NCI-H69 (cell line): ENCODE measurements around the gene RAB27A.
"Not testable (repeated sequence)": the region's sequence is repeated elsewhere in the genome, so short reads cannot be mapped to it uniquely, and the experiment has no call there.

Experiments used
- DNase-seq: peaks from one replicate; lab custom pipeline; 2025; lab: John Stamatoyannopoulos, UW

The RAB27A gene

DNA sequence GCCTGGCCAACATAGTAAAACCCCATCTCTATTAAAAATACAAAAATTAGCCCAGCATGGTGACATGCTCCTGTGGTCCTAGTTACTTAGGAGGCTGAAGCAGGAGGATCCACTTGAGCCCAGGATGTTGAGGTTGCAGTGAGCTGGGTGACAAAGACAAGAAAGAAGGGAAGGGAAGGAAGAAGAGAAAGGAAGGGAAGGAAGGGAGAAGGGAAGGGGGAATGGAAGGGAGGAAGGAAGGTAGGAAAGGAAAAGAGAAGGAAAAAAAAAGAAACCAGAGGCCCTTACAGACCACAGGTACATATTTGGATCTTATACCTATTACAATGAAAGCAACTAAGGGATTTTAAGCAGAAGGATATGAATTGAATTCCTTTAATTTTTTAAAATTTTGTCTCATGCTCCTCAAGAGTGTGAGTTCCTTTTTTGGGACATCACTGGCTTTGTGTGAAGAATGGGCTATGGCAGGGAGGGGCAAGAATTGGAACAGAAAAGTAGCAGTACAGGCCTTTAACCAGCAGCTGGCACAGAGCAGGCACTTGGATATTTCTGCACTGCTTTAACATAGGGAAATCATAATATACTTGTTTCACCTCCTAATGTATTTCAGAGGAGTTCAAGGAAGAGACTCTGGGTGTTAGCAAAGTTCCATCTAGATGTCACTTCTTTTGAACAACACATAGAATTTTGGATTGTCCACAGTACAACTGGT, 7.9 kb downstream of the RAB27A start:
- no peak for DNase-seq

DNA sequence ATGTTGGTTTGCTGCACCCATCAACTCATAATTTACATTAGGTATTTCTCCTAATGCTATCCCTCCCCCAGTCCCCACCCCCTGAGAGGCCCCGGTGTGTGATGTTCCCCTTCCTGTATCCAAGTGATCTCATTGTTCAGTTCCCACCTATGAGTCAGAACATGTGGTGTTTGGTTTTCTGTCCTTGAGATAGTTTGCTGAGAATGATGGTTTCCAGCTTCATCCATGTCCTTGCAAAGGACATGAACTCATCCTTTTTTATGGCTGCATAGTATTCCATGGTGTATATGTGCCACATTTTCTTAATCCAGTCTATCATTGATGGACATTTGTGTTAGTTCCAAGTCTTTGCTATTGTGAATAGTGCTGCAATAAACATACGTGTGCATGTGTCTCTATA, 9.0 kb downstream of the RAB27A start:
- not testable (repeated sequence) for DNase-seq

DNA sequence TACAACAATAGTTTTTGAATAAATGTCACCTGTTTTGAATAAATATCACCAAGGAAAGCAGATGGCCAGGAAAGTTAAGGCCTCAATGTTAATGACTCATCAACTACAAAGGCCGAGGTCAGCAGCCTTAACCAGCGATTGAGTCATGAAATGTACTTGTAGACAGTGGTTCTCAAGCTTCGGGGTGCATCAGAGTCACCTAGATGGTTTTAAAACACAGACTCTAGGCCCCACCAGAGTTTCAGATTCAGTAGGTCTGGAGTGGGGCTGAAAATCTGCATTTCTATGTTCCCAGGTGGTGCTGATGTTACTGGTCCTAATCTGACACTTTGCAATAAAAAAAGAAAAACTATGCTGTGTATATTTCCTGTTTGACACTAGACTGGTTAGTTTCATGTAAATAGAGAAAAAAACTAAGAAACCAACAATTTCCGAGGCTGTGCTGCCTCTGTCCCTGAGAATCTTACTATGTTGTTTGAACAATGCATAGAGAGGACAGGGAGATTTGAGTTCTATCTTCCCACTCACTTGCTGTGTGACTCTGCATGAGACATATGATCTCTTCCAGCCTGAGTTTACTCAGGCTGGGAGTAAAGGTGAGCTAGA, 9.8 kb downstream of the RAB27A start:
- DNase-seq: no peak

DNA sequence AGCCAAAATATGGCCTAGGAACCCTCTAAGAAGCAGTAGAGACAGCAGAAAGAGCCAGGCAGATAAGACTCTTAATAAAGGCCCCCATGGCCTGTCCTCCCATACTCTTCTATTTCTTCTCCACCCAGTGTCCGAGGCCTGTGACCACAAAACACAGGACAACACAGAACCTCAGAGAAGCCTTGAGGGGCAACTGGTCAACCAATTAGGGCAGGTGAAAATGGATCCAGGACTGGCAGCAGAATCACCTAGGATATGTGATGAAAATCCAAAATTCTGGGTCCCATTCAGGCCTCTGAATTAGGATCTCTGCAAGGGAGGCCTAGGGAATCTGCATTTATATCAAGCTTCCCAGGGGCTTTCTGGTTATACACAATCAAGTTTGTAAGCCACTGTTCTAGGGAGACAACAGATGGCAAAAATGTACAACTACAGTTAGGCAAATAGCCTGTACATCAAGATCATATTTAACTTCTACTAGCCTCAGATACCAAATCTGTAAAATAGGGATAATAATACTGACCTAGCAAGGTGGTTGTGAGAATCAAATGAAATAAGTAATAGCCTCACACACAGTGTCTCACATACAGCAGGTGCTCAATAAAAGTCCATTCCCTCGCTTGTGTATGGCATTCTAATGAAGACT, 10.4 kb downstream of the RAB27A start:
- DNase-seq: no peak

DNA sequence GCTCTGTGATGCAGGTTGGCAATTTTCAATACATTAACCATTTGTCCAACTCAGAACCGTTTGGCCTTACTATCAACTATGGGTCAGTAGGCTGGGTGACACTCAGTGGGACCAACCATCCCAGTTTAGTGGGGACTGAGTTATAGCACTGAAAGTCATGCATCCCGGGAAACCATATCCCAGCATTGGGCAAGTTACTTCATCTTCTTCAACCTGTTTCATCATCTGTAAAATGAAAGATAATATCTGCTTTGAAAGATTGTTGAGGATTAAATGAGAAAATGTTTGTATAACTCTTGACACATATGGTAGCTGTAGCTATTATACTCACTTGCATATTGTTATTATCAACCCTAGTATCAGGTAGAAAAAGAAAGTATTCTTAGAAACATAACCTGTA, 11.9 kb downstream of the RAB27A start:
- no peak for DNase-seq

GRCh38 chr15:55277116-55277564, 12.5 kb downstream of the RAB27A start:
- DNase-seq: no peak

- no peak for DNase-seq
Observed at GRCh38 chr15:55276324-55276723, 13.3 kb downstream of the RAB27A start.

DNA sequence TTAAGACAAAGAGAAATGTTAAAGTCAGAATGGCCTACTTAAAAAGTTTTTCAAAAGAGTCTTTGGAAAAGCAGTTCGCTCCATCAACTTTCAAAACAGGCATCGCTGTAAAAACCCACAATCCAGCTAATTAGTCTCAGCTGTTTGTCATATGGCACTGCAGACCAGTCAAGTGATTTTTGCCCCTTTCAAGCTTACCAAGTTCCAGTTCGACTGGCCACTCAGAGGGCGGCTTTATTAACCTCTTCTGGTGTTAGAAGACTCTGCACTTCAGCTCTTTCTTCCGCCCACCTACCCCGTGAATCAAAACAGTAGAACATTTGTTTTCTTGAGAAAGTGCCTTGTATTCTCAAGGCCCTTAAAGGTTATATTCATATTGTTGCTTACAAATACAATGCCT, 19.3 kb downstream of the RAB27A start:
- DNase-seq: no peak

DNA sequence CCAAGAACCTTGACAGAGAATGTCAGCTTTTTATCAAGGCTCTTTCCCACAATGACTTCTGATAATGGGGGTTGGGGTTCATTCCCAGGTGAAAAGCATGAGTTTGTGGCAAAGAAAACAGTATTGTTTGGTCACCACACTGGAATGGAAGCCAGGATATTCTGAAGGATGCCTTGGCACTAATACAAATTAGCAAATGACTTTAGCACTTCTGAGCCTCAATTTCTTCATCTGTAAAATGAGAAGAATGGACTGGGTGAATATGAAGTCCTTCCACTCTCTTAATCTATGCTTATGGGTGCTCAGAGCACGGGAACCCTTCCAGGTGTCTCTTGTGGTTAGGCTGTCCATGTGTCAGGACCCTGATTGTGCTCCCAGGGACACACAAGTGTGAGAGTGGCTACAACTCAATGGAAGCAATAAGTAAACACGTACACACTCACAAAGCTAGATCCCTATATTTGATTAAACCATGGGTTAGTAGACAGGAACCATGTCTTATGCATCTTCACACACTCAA, 21.4 kb downstream of the RAB27A start:
- no peak for DNase-seq

- peak; percentile 59 for DNase-seq
Observed at GRCh38 chr15:55267401-55268175, 22.0 kb downstream of the RAB27A start.

DNA sequence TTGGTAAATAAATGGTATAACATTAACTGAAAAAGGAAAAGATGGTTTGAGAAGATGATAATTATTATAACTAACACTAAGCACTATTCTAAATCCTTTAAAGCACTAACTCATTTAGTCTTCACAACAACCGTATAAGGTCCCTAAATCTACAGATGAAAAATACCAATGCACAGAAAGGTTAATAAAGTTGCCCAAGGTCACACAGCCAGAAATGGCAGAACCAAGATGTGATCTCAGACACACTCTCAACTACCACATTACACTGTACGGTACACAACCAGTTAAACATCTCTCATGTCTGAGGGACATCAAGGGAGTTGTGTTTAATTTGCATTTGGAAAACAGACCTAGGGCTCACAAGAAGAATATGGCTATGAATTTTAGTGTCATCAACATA, 23.1 kb downstream of the RAB27A start:
- no peak for DNase-seq

DNA sequence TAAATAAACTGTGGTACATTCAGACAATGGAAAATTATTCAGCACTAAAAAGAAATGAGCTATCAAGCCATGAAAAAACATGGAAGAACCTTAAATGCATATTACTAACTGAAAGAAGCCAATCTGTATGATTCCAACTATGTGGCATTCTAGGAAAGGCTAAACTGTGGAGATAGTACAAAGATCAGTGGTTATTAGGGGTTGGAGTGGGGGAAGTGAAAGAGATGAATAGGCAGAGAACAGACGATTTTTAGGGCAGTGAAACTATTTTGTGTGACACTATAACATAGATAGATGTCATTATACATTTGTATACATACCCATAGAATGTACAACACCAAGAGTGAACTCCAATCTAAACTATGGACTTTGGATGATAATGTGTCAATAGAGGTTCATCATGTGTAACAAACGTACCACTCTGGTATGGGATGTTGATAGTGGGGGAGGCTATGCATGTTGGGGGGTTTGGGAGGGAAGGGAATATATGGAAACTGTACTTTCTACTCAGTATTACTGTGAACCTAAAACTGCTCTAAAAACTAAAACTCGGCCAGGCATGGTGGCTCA, 29.0 kb downstream of the RAB27A start:
- no peak for DNase-seq

GRCh38 chr15:55257938-55258337, 31.7 kb downstream of the RAB27A start:
- DNase-seq: no peak

DNA sequence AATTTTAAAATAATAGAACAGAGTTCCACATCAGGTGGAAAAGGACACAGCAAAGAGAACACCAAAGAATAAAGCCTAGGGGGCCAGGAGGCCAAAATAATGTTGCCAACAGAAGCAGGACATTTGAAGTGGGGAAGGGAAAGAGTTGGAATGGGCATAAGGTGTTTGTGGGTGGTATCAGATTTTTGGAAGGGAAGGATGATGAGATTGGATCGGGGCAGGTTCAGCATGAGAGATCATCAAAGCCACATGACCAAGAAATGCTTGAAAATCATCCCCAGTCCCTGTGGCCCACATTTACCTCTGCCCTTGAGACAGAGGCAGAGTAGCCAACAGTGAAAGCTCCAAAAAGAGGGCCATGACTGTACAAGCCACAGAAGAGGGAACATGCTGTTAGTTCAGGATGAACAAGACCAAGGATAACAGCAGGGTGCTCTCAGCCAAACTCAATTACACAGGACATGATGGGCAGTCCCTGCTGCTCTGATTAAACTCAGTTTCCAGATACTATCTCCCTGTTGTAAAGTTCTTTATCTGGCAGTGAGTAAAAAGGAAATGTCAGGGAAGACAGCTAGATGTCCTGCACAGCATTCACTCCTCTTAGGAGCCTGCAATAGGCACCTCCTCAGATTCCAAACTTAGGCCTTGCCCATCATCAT, 32.5 kb downstream of the RAB27A start:
- DNase-seq: no peak

GRCh38 chr15:55256281-55257011, 33.2 kb downstream of the RAB27A start:
- DNase-seq: no peak

GRCh38 chr15:55255714-55256113, 33.9 kb downstream of the RAB27A start:
- no peak for DNase-seq

- DNase-seq: no peak
Observed at GRCh38 chr15:55254916-55255679, 34.5 kb downstream of the RAB27A start.

- no peak for DNase-seq
Observed at GRCh38 chr15:55253580-55253979, 36.0 kb downstream of the RAB27A start.

- not testable (repeated sequence) for DNase-seq
Observed at GRCh38 chr15:55252201-55252600, 37.4 kb downstream of the RAB27A start.

DNA sequence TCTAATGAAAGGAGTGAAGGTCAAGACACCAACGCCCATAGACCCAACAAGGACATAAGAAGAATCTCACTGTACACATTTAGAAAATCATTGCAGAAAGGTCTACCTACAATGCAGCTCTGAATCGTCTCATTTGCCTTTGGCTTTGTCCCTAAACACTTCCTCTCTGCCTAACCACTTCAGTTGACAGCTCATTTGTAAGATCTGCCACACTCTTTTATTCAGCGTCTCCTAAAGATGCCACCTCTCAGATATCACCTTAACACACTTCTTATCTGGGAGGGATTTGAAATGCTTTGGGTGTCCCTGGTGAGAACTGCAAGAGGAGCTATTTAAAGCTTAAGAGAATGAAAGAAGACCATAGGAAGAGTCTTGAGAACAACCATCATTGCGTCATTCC, 38.7 kb downstream of the RAB27A start:
- no peak for DNase-seq
